GM19099 (cell line): ENCODE results near the gene SNRNP27.

Experiments used
- POLR2A ChIP-seq: IDR thresholded peaks from 3 replicates; pipeline ENCODE4 v1.6.1; 2011; ENCODE audit warnings: low read depth; ENCODE audit not compliant: insufficient read length; ENCODE audit errors: extremely low read depth

SNRNP27 gene

GRCh38 chr2:69936906-69937305 is 43.1 kb downstream of the SNRNP27 start:
- TF ChIP-seq POLR2A, result no peak

- no peak for TF ChIP-seq POLR2A
Observed at GRCh38 chr2:69937968-69938367, 44.2 kb downstream of the SNRNP27 start.

DNA sequence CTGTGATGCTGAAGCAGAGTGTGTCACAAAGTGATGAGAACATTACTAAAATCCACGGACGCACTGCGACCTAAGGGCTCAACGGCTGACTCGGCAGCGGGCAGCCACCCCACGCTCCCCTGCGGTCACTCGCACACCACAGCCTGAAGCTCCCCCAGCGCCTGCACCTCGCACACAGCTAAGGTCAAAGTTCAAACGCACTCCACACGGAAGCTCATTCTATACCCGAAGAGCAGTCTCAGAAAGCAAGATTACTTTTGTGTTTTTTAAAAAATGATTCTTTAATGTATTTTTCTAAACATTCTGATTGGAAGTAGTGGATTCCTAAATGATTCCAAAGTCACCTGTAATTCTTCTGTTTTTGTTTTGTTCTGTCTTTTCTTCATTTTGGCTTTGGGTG is 46.0 kb downstream of the SNRNP27 start:
- no peak for TF ChIP-seq POLR2A

DNA sequence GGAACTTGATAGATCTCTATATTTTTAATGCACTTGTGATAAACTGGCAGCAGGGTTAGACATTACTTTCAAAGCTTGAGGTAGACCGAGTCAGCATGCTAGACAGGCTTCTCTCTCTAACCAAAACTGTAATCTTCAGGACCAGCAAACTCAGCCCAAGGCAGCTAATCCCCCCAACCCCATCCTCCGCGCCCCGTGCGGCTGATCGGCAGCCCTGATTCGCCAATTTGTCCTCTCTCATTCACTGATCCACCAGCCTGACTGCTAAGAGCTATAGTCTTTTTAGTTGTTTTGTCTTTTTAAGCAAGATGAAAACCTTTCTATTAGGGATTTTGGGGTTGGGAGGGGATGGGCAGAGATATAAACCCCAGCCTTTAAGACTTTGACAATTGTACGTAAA is 46.9 kb downstream of the SNRNP27 start:
- TF ChIP-seq POLR2A, result no peak

DNA sequence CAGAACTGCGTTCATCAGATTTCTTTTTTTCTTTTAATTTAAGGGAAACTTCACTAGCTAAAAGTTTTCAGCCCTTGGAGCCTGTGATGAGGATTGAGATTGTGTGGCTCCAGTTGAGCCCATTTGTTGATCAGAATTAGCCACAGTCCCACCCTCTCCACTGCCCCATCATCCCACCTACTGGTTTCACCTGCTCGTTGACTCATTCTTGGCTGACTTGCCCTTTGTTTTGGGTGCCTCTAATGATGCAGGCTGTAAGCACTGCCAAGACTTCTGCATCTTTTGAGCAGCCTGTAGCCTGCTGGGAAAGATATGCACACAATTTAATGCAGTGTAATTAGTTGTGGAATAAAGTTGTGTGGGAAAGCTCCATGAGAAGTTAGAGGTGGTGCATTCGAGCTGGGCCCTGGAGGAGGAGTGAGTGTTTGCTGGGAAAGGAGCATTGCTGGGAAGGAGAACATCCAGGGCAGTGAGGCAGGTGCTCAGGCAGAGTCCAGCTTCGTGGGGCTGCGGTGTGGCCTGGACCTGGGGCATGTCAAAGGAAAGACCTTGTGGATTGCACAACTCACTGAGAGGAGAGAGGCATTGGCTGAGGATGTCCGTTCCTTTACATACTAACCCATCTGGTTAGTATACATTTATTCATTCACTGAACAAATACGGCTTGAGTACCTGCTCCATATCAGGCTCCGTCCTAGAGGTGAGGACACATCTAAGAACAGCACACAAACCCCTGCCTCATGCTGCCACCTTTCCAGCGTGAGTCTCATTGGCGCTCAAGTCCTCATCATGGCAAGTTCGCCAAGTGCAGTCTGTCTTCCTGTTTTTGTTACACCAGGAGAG is 49.5 kb downstream of the SNRNP27 start:
- TF ChIP-seq POLR2A, result no peak

DNA sequence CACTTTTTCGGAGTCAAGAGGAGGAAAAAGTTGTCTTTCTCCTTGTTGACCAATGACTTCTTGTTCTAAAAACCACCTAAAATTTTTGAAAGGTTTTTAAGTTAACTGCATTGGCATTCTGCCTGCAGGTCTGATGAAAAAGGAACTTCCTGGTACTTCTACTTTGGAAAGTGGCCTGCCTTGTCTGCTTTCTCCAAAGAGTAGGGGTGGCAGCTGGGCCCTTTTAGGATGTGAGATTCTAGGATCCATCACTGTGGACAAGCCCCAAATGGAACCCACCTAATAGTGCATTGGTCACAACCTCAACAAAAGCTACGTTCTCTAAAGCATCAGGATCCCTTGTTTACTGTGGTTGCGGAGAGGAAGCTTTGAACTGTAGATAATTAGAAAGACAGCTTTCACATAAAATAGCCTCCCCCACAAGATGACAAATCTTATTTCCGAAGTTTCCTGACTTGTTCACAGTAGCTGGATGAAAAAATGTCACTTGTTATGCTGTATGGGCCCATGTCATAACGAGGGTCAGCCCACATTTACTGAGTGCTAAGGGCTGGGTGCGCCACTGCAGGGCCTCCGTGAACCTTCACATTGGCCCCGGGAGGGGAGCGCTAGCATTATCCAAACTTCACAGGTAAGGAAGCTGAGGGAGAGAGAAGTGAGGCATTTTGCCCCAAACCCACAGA is 50.2 kb downstream of the SNRNP27 start:
- no peak for TF ChIP-seq POLR2A

- TF ChIP-seq POLR2A, result no peak
Observed at GRCh38 chr2:69944756-69945155, 51.0 kb downstream of the SNRNP27 start.

GRCh38 chr2:69945441-69945840 is 51.7 kb downstream of the SNRNP27 start:
- TF ChIP-seq POLR2A, result no peak

DNA sequence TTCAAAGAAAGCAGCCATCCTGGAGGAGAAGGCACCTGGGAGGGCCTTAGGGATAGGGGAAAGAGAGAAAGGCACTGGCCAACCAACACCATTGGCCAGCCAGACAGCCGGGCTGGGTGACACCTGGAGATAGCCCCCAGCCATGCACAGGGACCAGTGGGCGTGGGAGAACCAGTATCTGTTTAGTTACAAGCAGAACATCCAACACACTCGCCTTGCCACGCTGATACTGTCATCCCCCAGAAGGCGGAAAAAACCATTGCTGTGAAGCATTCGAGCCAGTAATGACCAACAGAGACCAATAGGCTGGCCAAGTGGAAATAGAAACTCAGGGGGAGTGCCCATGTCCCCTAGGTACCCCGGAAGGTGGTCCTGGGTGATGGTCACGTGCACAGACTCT is 52.2 kb downstream of the SNRNP27 start:
- no peak for TF ChIP-seq POLR2A

DNA sequence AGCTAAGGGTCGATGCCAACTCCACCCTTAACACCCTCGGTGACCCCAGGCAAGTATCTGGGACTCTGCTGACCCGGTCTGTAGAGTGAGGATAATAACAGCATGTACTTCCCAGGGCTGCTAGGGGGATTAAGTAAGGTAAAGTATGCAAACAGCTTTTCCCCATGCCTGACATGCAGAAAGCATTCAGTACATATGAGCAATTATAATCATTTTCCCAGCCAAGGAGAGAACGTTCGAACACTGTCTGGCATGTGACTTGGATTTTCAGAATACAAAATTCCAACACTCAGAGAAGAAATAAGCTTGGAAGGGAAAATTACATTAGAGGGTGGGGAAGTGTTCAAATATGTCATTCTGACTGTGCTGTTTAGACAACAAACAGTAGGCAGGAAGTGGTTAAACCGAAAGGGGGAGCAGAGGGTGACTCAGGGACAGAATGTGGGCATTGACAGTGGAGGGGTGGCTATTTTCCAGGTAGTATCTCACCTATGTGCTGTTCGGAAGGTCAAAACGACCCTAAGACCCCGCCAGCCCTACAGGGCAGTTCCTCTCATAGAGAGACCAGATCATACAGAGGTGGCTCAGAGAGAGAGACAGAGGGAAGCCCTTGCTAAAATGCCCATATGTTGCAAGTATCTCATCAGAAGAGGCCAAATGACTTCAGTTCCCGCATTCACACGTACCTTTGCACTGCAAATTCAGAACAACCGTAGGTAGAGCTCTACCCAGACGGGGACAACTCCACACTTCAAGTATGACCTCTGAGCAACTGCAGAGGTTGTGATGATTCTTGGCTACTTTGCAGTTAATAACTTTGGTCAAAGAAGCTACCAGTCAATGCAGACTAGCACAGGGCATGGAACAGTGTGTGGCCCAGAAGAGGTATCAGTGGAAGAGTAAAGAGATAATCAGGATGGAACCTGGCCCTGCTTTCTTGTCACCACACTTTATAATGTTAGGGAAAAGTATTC is 52.9 kb downstream of the SNRNP27 start:
- no peak for TF ChIP-seq POLR2A

- no peak for TF ChIP-seq POLR2A
Observed at GRCh38 chr2:69947325-69947931, 53.7 kb downstream of the SNRNP27 start.

- TF ChIP-seq POLR2A, result no peak
Observed at GRCh38 chr2:69948032-69948962, 54.5 kb downstream of the SNRNP27 start.

GRCh38 chr2:69948963-69949645 is 55.3 kb downstream of the SNRNP27 start:
- no peak for TF ChIP-seq POLR2A
